Stimulated activated CD8-positive, alpha-beta memory T cell treated with anti-CD3 and anti-CD28 coated beads, Interleukin-15, amount 100 ng/mL, for 4 hours (primary cell): ENCODE measurements around the gene EBF3.

ENCODE experiments used
- DNase-seq, 2 donors: peaks; one replicate each; pipeline ENCODE4 v3.0.0-alpha.2; 2020; ENCODE audit warnings: low read depth in 2 of 2

EBF3 gene

GRCh38 chr10:129871966-129872365 is 92.1 kb downstream of the EBF3 start:
- DNase-seq = no peak

- no peak for DNase-seq
These were observed 93.0 kb downstream of the EBF3 start for GRCh38 chr10:129870961-129871621.

DNA sequence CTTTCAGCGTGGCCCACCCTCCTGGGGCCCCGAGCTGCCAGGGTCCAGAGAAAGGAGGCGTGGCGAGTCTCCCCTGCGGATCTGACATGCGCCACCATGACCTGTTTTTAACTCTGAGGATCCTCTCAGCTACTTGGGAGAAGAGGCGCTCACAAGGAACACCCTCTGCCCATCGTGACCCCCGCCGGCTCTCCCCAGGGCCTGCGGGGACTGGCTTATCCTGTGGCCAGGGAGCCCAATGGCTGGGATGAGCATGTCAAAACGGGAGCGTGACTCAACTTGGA is 93.7 kb downstream of the EBF3 start:
- no peak for DNase-seq

- no peak for DNase-seq
These were observed 94.2 kb downstream of the EBF3 start for GRCh38 chr10:129869596-129870473.

DNA sequence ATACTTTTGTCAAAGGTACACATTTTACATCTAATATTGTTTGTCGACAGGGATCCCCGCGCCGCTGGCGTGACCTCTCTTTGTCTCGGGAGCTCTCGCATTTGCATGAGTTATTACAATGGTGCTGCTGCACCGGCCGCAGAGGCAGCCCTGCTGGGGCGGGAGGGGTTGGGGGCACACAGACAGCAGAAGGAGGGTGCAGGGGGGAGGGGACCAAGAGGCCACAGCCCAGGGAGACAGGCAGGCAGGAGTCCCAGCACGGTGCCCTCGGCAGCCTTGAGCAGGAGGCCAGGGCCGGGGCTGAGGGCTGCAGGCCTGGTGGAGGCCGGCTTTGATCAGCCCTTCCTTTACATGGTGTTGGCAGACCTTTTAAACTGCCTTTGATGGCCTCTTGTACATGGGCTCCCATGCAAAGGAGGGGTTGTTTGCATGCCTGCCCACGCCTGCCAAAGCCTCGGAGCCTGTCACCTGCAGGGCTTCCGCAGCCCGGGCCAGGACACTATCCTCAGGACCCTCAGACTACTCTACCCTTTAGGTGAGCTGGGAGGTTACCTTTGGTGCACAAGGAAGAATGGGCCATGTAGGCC is 95.5 kb downstream of the EBF3 start:
- DNase-seq = no peak

GRCh38 chr10:129867631-129868179 is 96.4 kb downstream of the EBF3 start:
- DNase-seq = no peak

- DNase-seq = no peak
These were observed 97.2 kb downstream of the EBF3 start for GRCh38 chr10:129866894-129867293.

GRCh38 chr10:129865960-129866359 is 98.1 kb downstream of the EBF3 start:
- no peak for DNase-seq

DNA sequence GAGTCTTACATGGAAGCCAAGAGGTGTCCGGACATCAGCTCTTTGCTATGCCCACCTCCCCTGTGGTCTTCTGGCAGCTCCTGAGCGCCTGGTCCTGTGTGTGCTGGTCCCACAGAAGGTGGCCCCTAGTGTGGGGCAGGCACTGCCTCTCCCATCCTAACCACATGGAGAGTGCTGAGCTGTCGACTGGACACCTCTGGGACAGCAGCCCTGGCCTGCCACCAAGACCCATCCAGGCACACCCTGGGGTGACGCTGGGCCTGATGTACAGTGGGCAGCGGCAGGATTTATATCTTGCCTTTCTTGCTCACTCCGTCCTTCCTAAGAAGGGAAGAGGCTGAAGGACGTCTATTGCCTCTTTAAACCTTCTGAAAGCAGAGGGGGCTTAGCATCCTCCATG is 98.7 kb downstream of the EBF3 start:
- DNase-seq = no peak

DNA sequence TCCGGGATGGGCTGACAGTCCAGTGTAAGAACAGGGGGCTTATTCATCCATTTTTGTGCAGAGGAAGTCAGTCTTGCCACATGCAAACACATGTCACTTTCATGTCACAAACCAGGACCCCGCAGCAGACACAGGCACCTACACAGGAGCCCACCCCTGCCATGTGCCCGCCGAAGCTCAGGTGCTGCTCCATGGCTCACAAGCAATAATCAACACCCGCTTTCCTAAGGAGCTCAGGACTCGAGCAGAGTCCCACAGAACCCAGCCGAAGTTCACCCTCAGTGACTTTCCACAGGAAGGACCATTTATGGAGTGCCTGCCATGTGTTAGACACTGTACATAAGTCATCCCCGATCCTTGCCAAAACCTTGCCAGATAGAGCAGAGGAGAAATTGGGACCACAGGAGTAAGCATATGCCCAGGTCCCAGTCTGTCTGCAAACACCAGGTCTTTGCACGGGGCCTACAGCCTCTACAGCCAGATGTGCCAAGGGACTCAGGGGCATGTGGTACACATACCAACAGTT is 99.4 kb downstream of the EBF3 start:
- DNase-seq = no peak

- DNase-seq = no peak
These were observed 100.0 kb downstream of the EBF3 start for GRCh38 chr10:129864082-129864481.

DNA sequence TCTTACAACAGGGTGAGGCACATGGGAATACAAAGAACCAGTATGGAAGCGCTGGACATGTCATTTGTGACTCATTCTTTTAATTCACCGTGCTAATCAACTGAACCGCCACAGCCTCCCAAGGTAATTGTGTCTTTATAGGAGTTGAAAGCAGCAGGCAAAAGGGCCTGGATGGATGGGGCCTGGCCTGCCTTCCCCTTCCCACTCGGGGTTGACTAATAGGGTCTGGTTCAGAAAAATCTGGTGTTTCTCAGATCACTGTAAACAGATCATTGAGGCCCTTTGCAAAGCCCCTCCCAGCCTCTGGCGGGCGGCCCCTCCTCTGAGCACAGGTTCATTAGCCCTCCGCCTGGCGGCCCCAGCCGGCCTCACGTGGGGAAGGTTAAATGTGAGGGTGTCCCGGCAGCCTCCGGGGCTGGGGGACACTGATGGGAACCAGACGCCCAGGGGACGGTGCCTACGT is 100.8 kb downstream of the EBF3 start:
- DNase-seq = no peak

- no peak for DNase-seq
These were observed 102.1 kb downstream of the EBF3 start for GRCh38 chr10:129861776-129862531.

DNA sequence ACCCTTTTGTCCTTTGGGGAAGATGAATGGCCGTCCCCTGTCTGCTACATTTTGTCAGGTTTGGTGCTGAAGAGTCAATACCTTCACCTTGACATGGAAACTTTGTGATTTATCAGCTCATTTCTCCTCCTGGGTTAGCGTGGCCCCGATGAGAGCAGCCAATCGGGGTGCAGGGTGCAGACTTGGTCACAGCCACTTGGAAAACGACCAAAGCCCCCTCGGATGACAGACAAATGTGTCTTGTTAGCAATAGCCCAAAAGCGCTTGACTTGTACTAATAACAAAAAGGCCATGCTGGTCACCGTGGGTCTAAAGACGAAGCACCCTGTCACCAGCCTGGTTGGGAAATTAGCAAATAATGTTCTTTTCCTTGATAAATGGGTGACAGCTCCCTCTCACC is 103.7 kb downstream of the EBF3 start:
- no peak for DNase-seq

- no peak for DNase-seq
These were observed 104.5 kb downstream of the EBF3 start for GRCh38 chr10:129859536-129859935.

- no peak for DNase-seq
These were observed 106.7 kb downstream of the EBF3 start for GRCh38 chr10:129857242-129857960.

- DNase-seq = no peak
These were observed 108.1 kb downstream of the EBF3 start for GRCh38 chr10:129855836-129856563.

- no peak for DNase-seq
These were observed 109.0 kb downstream of the EBF3 start for GRCh38 chr10:129854796-129855705.

GRCh38 chr10:129854158-129854557 is 109.9 kb downstream of the EBF3 start:
- no peak for DNase-seq
